Fibroblast of mammary gland (primary cell): ENCODE measurements around the gene PKP4.

Experiments
- DNase-seq: peaks from one replicate; pipeline ENCODE4 v3.0.0-alpha.2; 2010; ENCODE audit warnings: low read depth
- H3K4me3 ChIP-seq: 2 replicates; pipeline ENCODE4 v1.5.1; 2011; ENCODE audit warnings: low read depth, mild to moderate bottlenecking, low read length, moderate library complexity; ENCODE audit not compliant: control insufficient read depth
- TF ChIP-seq, protein P1 (sequence below): conservative IDR thresholded peaks from 2 replicates; pipeline ENCODE4 v1.5.1; 2011; ENCODE audit warnings: low read depth, low read length, inconsistent platforms; ENCODE audit not compliant: control insufficient read depth, insufficient read depth

Gene PKP4

DNA sequence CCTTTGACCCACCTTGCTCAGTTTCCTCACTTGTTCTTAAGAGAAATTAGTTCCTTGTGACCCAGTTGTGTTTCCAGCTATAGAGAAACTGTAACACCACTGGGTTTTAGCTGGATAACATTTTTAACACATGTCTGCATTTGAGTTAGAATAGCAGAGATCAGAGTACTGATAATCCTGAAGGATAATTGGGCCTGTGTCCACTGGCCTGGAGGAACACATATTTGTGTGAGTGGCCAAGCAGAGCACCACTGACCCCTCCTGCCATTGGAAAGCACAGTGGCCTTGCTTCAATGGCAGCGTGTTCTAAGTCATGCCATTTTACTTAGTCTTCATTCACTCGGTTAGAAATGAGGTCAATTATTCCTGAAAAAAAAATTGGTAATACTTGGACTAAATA lies 42.6 kb downstream of the PKP4 start:
- DNase-seq = no peak
- TF ChIP-seq, protein P1, sequence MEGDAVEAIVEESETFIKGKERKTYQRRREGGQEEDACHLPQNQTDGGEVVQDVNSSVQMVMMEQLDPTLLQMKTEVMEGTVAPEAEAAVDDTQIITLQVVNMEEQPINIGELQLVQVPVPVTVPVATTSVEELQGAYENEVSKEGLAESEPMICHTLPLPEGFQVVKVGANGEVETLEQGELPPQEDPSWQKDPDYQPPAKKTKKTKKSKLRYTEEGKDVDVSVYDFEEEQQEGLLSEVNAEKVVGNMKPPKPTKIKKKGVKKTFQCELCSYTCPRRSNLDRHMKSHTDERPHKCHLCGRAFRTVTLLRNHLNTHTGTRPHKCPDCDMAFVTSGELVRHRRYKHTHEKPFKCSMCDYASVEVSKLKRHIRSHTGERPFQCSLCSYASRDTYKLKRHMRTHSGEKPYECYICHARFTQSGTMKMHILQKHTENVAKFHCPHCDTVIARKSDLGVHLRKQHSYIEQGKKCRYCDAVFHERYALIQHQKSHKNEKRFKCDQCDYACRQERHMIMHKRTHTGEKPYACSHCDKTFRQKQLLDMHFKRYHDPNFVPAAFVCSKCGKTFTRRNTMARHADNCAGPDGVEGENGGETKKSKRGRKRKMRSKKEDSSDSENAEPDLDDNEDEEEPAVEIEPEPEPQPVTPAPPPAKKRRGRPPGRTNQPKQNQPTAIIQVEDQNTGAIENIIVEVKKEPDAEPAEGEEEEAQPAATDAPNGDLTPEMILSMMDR = no peak
- H3K4me3 ChIP-seq = no peak overlapping the region

DNA sequence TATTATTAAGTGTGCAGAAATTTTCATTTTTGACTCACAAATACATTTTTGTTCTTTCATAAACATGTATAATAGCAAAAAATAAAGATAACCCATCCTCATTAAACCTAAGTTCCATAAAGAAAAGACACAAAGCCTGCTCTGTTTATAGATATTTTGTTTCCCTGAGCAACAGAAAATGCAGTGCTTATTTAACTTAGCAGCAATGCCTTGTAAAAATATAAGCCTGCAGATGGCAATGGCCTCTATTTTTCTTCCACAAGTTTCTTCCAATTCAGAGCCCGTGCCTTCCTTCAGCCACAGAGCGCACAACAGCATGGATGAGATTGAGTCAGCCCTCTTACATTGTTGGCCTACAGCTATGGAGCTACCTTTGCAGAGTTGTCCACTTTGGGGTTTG lies 43.6 kb downstream of the PKP4 start:
- H3K4me3 ChIP-seq = no peak overlapping the region
- DNase-seq = no peak
- TF ChIP-seq, protein P1 = no peak

DNA sequence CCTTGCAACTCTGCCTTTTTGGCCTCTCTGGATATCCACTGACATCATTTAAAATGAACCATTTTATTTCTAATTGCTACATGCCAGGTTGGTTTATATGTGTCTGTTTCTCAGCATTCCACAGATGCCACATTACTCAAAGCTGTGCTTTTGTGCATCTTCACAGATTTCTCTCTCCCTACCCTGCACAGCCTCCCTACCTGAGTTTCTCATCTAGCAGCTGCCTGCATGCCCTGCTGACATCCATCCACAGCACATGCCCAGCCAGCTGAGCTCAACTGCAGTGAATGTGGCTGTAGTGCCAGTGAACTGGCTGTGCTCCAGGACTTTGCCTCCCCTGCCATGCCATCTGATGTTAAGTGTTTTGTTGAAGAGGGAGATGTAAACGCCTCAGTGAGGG lies 44.5 kb downstream of the PKP4 start:
- TF ChIP-seq, protein P1 = no peak
- DNase-seq = no peak

DNA sequence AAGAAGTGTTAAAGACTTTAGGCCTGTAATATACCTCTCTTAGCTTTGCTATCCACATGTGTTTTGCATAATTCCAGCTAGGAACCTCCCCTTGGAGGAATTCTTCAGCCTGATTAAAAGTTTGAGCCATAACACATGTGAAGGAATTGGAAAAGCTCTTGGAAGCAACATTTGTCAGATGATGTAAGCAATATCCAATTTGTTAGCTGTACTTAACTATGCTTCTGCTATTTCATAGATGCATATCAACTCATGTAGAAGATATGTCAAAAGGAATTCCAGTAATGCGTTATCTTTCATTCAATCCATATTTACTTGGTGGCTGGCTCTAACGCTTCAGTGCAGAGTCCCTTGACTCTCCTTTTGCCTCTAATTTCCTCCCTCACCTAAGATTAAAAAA lies 46.2 kb downstream of the PKP4 start:
- TF ChIP-seq, protein P1 = no peak
- peak; percentile 76 for DNase-seq
- no peak overlapping the region for H3K4me3 ChIP-seq

More for the DNA sequence above, 44.5 kb downstream of the PKP4 start:
- no peak overlapping the region for H3K4me3 ChIP-seq

DNA sequence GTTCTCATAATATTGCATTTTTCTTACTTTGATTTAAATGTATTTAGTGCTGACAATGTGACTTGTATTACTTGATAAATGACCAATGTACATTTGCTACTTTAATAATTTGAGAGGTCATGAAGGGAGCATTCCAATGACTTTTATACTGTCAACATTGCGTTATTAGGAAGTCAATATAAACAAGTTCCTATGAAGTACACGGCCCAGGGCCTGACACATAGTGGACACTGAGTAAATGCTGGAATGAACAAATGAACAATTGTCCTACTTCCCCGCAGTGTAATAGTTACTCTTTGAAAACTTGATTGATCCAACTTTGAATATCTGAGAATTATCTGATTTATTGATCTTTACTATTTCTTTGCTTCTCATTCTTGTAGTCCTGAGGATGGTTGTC lies 47.3 kb downstream of the PKP4 start:
- H3K4me3 ChIP-seq = no peak overlapping the region
- TF ChIP-seq, protein P1 = no peak
- no peak for DNase-seq

DNA sequence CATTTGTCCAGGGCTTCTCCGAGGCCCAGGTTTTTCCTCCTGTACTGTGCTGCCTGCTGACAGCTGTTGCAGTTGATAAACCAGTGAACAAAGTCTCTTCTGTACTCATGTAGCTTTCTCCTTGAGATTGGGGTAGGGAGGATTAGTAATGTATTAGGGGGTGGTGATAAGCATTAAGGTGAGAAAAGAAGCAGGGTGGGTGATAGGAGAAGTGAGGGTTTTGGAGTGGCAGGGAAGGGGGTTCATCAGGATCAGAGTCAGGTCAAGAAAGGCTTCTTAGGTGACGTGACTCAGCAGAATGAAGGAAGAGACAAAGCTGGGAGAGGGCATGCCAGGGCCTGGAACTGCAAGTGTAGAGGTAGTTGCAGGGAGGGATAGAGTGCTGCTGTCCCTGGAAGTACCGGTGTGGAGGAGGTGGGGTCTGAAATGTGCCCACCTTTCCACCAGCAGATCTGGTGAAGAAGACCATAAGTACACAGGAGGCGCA lies 48.7 kb downstream of the PKP4 start:
- TF ChIP-seq, protein P1 = no peak
- H3K4me3 ChIP-seq = no peak overlapping the region
- DNase-seq = no peak

DNA sequence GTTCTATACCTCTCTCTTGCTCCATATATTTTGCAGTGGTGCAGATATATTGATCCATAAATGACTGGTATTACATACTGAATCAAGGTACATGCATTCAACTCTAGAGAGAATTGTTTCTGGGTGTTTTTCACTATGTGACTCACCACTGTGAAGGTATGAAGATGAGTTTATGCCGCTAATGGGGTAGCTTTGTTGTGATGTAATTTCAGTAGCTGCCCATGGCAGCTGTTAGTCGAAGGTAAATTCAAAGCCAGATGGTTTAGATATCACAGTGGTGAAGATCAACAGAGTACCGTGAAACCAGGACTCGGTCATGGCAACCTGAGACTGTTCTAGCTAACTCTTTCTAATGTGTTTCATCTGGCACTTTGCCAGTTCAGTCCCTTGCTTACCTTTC lies 50.4 kb downstream of the PKP4 start:
- H3K4me3 ChIP-seq = no peak overlapping the region
- TF ChIP-seq, protein P1 = no peak
- no peak for DNase-seq
